H1 (cell line): Measurements from ENCODE around the gene CDYL2. TPM values are rescaled to one million over a fixed set of nuclear protein-coding genes. Genes with fewer than 3 reads are reported as not detected.

Experiments
- CTCF ChIA-PET: fragments of 300-600 bp; sonication (Branson Sonifier 250); formaldehyde crosslinking; loops from one replicate; lab custom pipeline; 2021; ENCODE audit not compliant: partially characterized antibody; lab: Charles Lee
- POLR2A ChIA-PET: fragments of 300-600 bp; sonication (Branson Sonifier 250); formaldehyde crosslinking; loops from one replicate; lab custom pipeline; 2021; ENCODE audit warnings: inconsistent platforms; ENCODE audit not compliant: partially characterized antibody; lab: Charles Lee
- DNase-seq, 2 experiments: peaks; one replicate each; pipeline versions ENCODE4 v3.0.0 to v3.0.0-alpha.2; 2010 to 2022; ENCODE audit warnings: low spot score in 2 of 2, low read depth in 1 of 2, mixed read lengths in 1 of 2
- FAIRE-seq: peaks from 2 replicates; lab custom pipeline; 2011; peaks lifted over from hg19 to GRCh38; lab: Jason Lieb, UNC
- H2AFZ ChIP-seq: 2 replicates; pipeline ENCODE4 v1.8.1; 2012; ENCODE audit warnings: low read length, inconsistent platforms
- H2AK5ac ChIP-seq: 2 replicates; pipeline ENCODE4 v1.6.1; 2013; ENCODE audit warnings: low read depth, low read length
- H2BK120ac ChIP-seq: replicated peaks from 2 replicates; pipeline ENCODE3; 2013; ENCODE audit warnings: low read depth, low read length, inconsistent platforms
- H2BK12ac ChIP-seq: 2 replicates; pipeline ENCODE4 v1.6.1; 2013; ENCODE audit warnings: low read depth, low read length
- H2BK15ac ChIP-seq: 2 replicates; pipeline ENCODE4 v1.6.1; 2013; ENCODE audit warnings: low read length
- H2BK20ac ChIP-seq: 2 replicates; pipeline ENCODE4 v1.6.1; 2013; ENCODE audit warnings: low read length
- H2BK5ac ChIP-seq: 2 replicates; pipeline ENCODE4 v1.6.1; 2013; ENCODE audit warnings: low read depth, low read length
- H3K14ac ChIP-seq: 2 replicates; pipeline ENCODE4 v1.6.1; 2013; ENCODE audit warnings: inconsistent platforms; ENCODE audit not compliant: insufficient read length
- H3K18ac ChIP-seq: 2 replicates; pipeline ENCODE4 v1.6.1; 2013; ENCODE audit warnings: low read length; ENCODE audit errors: extremely low read depth
- H3K23ac ChIP-seq: 2 replicates; pipeline ENCODE4 v1.6.1; 2013; ENCODE audit warnings: inconsistent platforms; ENCODE audit not compliant: insufficient read length
- H3K23me2 ChIP-seq: 2 replicates; pipeline ENCODE4 v1.6.1; 2013; ENCODE audit warnings: low read depth, low read length
- H3K27ac ChIP-seq: 2 replicates; pipeline ENCODE4 v1.6.1; 2011; ENCODE audit warnings: low read depth, low read length, inconsistent platforms
- H3K27me3 ChIP-seq, 4 experiments: replicated peaks in 1 of 4; 1 replicate in 1 of 4; 2 replicates in 3 of 4; pipeline versions ENCODE4 v1.6.1 to v1.8.1; 2011 to 2013; ENCODE audit warnings: low read length in 3 of 4, mild to moderate bottlenecking in 3 of 4, inconsistent platforms in 2 of 4, mixed read lengths in 2 of 4, moderate library complexity in 1 of 4; ENCODE audit not compliant: control insufficient read depth in 3 of 4, insufficient read depth in 3 of 4; ENCODE audit errors: extremely low read depth in 1 of 4
- H3K36me3 ChIP-seq, 4 experiments: 2 replicates each; pipeline versions ENCODE4 v1.6.1 to v1.8.1; 2011 to 2013; ENCODE audit warnings: mild to moderate bottlenecking in 4 of 4, low read length in 3 of 4, moderate library complexity in 2 of 4, control low read depth in 1 of 4, inconsistent platforms in 1 of 4; ENCODE audit not compliant: insufficient read depth in 4 of 4, control insufficient read depth in 2 of 4
- H3K4ac ChIP-seq: replicated peaks from 2 replicates; pipeline ENCODE3; 2013; ENCODE audit warnings: low read length, low read depth, mixed read lengths, inconsistent platforms; ENCODE audit not compliant: insufficient read length
- H3K4me1 ChIP-seq, 4 experiments: replicated peaks in 1 of 4; 1 replicate in 1 of 4; 2 replicates in 3 of 4; pipeline versions ENCODE4 v1.6.1 to v1.8.1; 2011 to 2013; ENCODE audit warnings: low read length in 3 of 4, inconsistent platforms in 2 of 4, mixed read lengths in 1 of 4; ENCODE audit not compliant: insufficient read depth in 4 of 4, control insufficient read depth in 3 of 4
- H3K4me2 ChIP-seq, 2 experiments: 2 replicates each; pipeline versions ENCODE4 v1.6.1 to v1.8.1; 2011 to 2013; ENCODE audit warnings: low read depth in 2 of 2, low read length in 2 of 2, control low read depth in 1 of 2, inconsistent platforms in 1 of 2, mild to moderate bottlenecking in 1 of 2; ENCODE audit not compliant: insufficient read depth in 1 of 2
- H3K4me3 ChIP-seq, 4 experiments: fragments of 200-600, 300-600 bp in 1 of 4; sonication (generic), shearing (Covaris generic), sonication (Bioruptor Twin) in 1 of 4; 2 replicates each; pipeline versions ENCODE4 v1.5.1 to v1.8.1; 2011 to 2016; ENCODE audit warnings: low read length in 4 of 4, low read depth in 3 of 4, control low read depth in 2 of 4, inconsistent platforms in 2 of 4, mild to moderate bottlenecking in 2 of 4, mixed read lengths in 1 of 4, moderate library complexity in 1 of 4; ENCODE audit not compliant: insufficient read depth in 2 of 4; ENCODE audit errors: extremely low read depth in 1 of 4
- H3K56ac ChIP-seq: replicated peaks from 2 replicates; pipeline ENCODE3; 2013; ENCODE audit warnings: low read depth, mild to moderate bottlenecking, mixed read lengths, low read length, inconsistent platforms; ENCODE audit not compliant: insufficient read length
- H3K79me1 ChIP-seq: 2 replicates; pipeline ENCODE4 v1.6.1; 2013; ENCODE audit warnings: low read depth, low read length, control low read depth
- H3K79me2 ChIP-seq, 2 experiments: 2 replicates each; pipeline versions ENCODE4 v1.6.1 to v1.8.1; 2012 to 2013; ENCODE audit warnings: low read length in 2 of 2, mild to moderate bottlenecking in 2 of 2, inconsistent platforms in 1 of 2; ENCODE audit not compliant: insufficient read depth in 2 of 2, control insufficient read depth in 1 of 2
- H3K9ac ChIP-seq, 4 experiments: replicated peaks in 1 of 4; 1 replicate in 1 of 4; 2 replicates in 3 of 4; pipeline versions ENCODE4 v1.6.1 to v1.8.1; 2011 to 2013; ENCODE audit warnings: low read depth in 3 of 4, low read length in 3 of 4, control low read depth in 2 of 4, mild to moderate bottlenecking in 2 of 4, moderate library complexity in 2 of 4, inconsistent platforms in 1 of 4; ENCODE audit errors: extremely low read depth in 1 of 4
- H3K9me3 ChIP-seq, 2 experiments: 2 replicates each; pipeline versions ENCODE4 v1.6.1 to v1.8.1; 2012 to 2013; ENCODE audit warnings: mild to moderate bottlenecking in 2 of 2, moderate library complexity in 2 of 2, control low read depth in 1 of 2, inconsistent platforms in 1 of 2, low read depth in 1 of 2, low read length in 1 of 2, mixed read lengths in 1 of 2; ENCODE audit not compliant: insufficient read depth in 2 of 2
- H4K20me1 ChIP-seq, 2 experiments: replicated peaks in 1 of 2; 2 replicates each; pipeline versions ENCODE3 to v1.8.1; 2011 to 2013; ENCODE audit warnings: inconsistent platforms in 2 of 2, low read length in 2 of 2, mild to moderate bottlenecking in 1 of 2; ENCODE audit not compliant: insufficient read depth in 2 of 2, control insufficient read depth in 1 of 2
- H4K5ac ChIP-seq: 2 replicates; pipeline ENCODE4 v1.6.1; 2013; ENCODE audit warnings: low read length, low read depth, mixed read lengths, inconsistent platforms; ENCODE audit not compliant: insufficient read length
- H4K8ac ChIP-seq: 2 replicates; pipeline ENCODE4 v1.8.0; 2013; ENCODE audit warnings: mild to moderate bottlenecking, moderate library complexity, low read length, inconsistent platforms; ENCODE audit not compliant: insufficient read depth; ENCODE audit errors: extremely low read depth
- H4K91ac ChIP-seq: replicated peaks from 2 replicates; pipeline ENCODE3; 2013; ENCODE audit warnings: low read length, mixed read lengths, inconsistent platforms; ENCODE audit not compliant: insufficient read length
- CBX5 ChIP-seq: fragments of 300-800, 300-1000 bp; sonication (generic); IDR thresholded peaks from 2 replicates; pipeline ENCODE4 v1.7.1; 2016; ENCODE audit warnings: antibody characterized with exemption, low read length, low read depth
- CBX8 ChIP-seq: fragments of 300-800, 300-1000 bp; sonication (generic); IDR thresholded peaks from 2 replicates; pipeline ENCODE4 v1.7.1; 2016; ENCODE audit warnings: low read depth, low read length, borderline replicate concordance
- CREB1 ChIP-seq: IDR thresholded peaks from 2 replicates; pipeline ENCODE4 v1.6.1; 2012; ENCODE audit warnings: inconsistent platforms
- EP300 ChIP-seq, 2 experiments: IDR thresholded peaks; 1 replicate in 1 of 2; 2 replicates in 1 of 2; pipeline ENCODE4 v1.6.1; 2011 to 2012; ENCODE audit warnings: low read depth in 2 of 2, low read length in 2 of 2, mild to moderate bottlenecking in 2 of 2, borderline replicate concordance in 1 of 2, inconsistent platforms in 1 of 2, moderate library complexity in 1 of 2
- GTF2F1 ChIP-seq: IDR thresholded peaks from 2 replicates; pipeline ENCODE4 v1.6.1; 2012; ENCODE audit warnings: low read depth, low read length, improper control_type of control experiment, borderline replicate concordance
- HDAC6 ChIP-seq: IDR thresholded peaks from one replicate; pipeline ENCODE4 v1.7.1; 2012; ENCODE audit warnings: low read depth, mild to moderate bottlenecking, inconsistent platforms, low read length, moderate library complexity
- KDM5A ChIP-seq: fragments of 200-600 bp; IDR thresholded peaks from 2 replicates; pipeline ENCODE4 v1.7.1; 2012; ENCODE audit warnings: mild to moderate bottlenecking, low read length, inconsistent platforms, mixed read lengths
- NANOG ChIP-seq: IDR thresholded peaks from 2 replicates; pipeline ENCODE4 v1.6.1; 2011; ENCODE audit warnings: low read length, low read depth, mild to moderate bottlenecking, inconsistent platforms; ENCODE audit not compliant: insufficient read depth, poor library complexity, severe bottlenecking
- POLR2A ChIP-seq, 2 experiments: IDR thresholded peaks; 1 replicate in 1 of 2; 2 replicates in 1 of 2; pipeline ENCODE4 v1.6.1; 2011; ENCODE audit warnings: low read depth in 2 of 2, low read length in 2 of 2, mild to moderate bottlenecking in 2 of 2; ENCODE audit errors: control extremely low read depth in 1 of 2
- POU5F1 ChIP-seq: IDR thresholded peaks from 2 replicates; pipeline ENCODE4 v1.6.1; 2011; ENCODE audit warnings: low read depth, mild to moderate bottlenecking, low read length, moderate library complexity
- SP1 ChIP-seq: IDR thresholded peaks from 2 replicates; pipeline ENCODE4 v1.6.1; 2011; ENCODE audit warnings: low read depth, low read length
- SP4 ChIP-seq: IDR thresholded peaks from 2 replicates; pipeline ENCODE4 v1.6.1; 2012; ENCODE audit warnings: low read length, inconsistent platforms
- ZNF274 ChIP-seq: IDR thresholded peaks from 2 replicates; pipeline ENCODE4 v1.7.0; 2012; ENCODE audit warnings: low read length, borderline replicate concordance; ENCODE audit errors: extremely low read depth
- WGBS, 2 experiments: shearing (Covaris generic) in 1 of 2; methylation state at CpG; one replicate each; pipeline versions ENCODE4 v1.1.6 to v1.1.7; 2013 to 2015; ENCODE audit warnings: low lambda C conversion rate in 2 of 2, mixed read lengths in 2 of 2, inconsistent platforms in 1 of 2, low coverage in 1 of 2, missing lambda C conversion rate in 1 of 2; ENCODE audit not compliant: insufficient replicate concordance in 2 of 2, insufficient coverage in 1 of 2, insufficient read length in 1 of 2; ENCODE audit errors: extremely low coverage in 1 of 2, missing lambda C conversion rate in 1 of 2; 5-methylcytosine and 5-hydroxymethylcytosine counted together
- polyA plus RNA-seq, 7 experiments: library from polyadenylated mRNA; depleted of rRNA in 3 of 7; stranded (reverse) in 5 of 7; unstranded in 2 of 7; fragments of >200 nt in 5 of 7; fragments of 200-250 nt in 2 of 7; gene quantifications; 1 replicate in 5 of 7; 2 replicates in 1 of 7; 4 replicates in 1 of 7; pipeline versions ENCODE4 v1.2.1 to v1.2.3, GENCODE V29; 2011 to 2013; ENCODE audit warnings: missing spikeins in 2 of 7, mixed read lengths in 2 of 7
- total RNA-seq: library from RNA; stranded (reverse); fragmentation: NEBNext Ultra II Directional; extraction: Animal tissue kit (Norgen Biotek cat#: 25700); gene quantifications from 2 replicates; pipeline ENCODE4 v1.2.1, GENCODE V29; 2021
- TF ChIP-seq, protein P1 (sequence below): IDR thresholded peaks from 2 replicates; pipeline ENCODE4 v1.6.1; 2012; ENCODE audit warnings: inconsistent platforms

Gene CDYL2
- total and polyA plus RNA-seq, 2 of the 8 experiments (the other 6 are each of a cell fraction or from before 2014, with no cell fraction given) = 0.33 to 5.3 TPM

DNA sequence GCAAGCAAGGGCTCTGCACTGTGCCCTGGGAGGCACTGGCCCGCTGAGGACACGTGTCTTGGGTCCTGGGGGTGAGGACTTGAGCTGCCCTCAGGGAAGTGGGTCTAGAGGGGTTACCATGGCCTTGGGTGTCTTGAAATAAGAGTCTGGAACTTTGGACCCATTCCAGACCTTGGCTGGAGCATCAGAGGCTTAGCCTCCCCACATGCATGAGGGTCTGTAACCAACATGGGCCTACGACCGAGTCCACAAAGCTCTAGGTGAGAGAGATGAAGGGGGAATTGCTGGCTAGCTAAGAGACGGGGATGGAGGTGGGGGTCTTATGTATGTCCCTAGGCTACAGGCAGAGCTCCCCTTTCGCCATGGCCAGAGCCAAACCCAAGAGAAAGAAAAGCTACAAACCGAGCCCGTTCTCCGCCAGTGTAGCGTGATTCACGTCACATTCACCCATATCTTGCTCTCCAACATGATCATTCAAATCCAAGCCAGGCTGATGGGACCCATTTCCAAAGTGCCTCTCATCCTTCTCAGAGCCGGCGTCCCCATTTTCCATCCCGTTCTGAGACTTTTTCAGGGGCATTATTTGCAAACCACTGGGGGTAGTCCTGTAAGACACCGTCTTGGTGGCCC, 120.1 kb downstream of the CDYL2 start:
- Histone ChIP-seq H3K23ac (no peak overlapping the region), H2BK20ac (no peak overlapping the region), H3K36me3 (no peaks in the 10 kb centered on the region), H3K79me1 (no peaks in the 10 kb centered on the region), H4K8ac (no peak overlapping the region; the same call in 1 of the 2 replicates), H3K9me3 (peaks cover 26 to 53% of the 10 kb centered on the region in 2 experiments; a peak in 3 of 4 replicates), H3K18ac (no peak overlapping the region), H4K5ac (no peak overlapping the region), H3K14ac (no peak overlapping the region), H3K79me2 (no peaks in the 10 kb centered on the region), H3K4me2 (no peak overlapping the region), H3K27me3 (no peaks in the 10 kb centered on the region), H4K20me1 (peaks cover 0 to 2% of the 10 kb centered on the region in 2 experiments), H2AFZ (no peak overlapping the region), H3K23me2 (peaks cover 2% of the 10 kb centered on the region; the same call in 1 of the 2 replicates), H2BK12ac (no peak overlapping the region), H2AK5ac (no peak overlapping the region), H3K4me3 (no peak overlapping the region), H2BK120ac (no peak overlapping the region), H2BK15ac (no peak overlapping the region), H3K4me1 (no peaks in the 10 kb centered on the region), H3K9ac (no peak overlapping the region), H3K27ac (no peak overlapping the region), H2BK5ac (no peak overlapping the region), H4K91ac (no peak overlapping the region), H3K4ac (no peak overlapping the region), H3K56ac (no peak overlapping the region)
- ChIA-PET POLR2A (no interaction called here), CTCF (interaction anchor here (0.6 to 0.7 kb wide), 2 partner anchors 57 to 671 kb away, joined by 3 read pairs; no protein-coding TSS in a partner anchor)
- no peak for FAIRE-seq
- no peak for DNase-seq
- WGBS, 2 experiments = 92% methylated on average over 15 of the region's 15 CpGs; no CpG with 5 or more reads in 1 of the 2 experiments
- TF ChIP-seq NANOG (no peak), GTF2F1 (no peak), EP300 (IDR thresholded peaks at IDR 0.05; ENCODE audit: borderline replicate concordance in 1 of 2, low read depth in 2 of 2, low read length in 2 of 2) (no peak), KDM5A (no peak), ZNF274 (no peak), CREB1 (no peak), CBX8 (no peak), CBX5 (no peak), POLR2A (IDR thresholded peaks at IDR 0.05; ENCODE audit: control extremely low read depth in 1 of 2, low read depth in 2 of 2, low read length in 2 of 2) (no peak), POU5F1 (no peak), SP1 (no peak), SP4 (no peak), HDAC6 (no peak)
- TF ChIP-seq, protein P1, sequence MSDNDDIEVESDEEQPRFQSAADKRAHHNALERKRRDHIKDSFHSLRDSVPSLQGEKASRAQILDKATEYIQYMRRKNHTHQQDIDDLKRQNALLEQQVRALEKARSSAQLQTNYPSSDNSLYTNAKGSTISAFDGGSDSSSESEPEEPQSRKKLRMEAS = no peak
